GM12878 (cell line): ENCODE measurements around the gene ALAD. TPM values are rescaled to one million over a fixed set of nuclear protein-coding genes. Genes with fewer than 3 reads are reported as not detected.

Experiments used
- ATAC-seq: fragments of 200-7000 bp; cut with Tn5 transposase; 3 replicates; pipeline ENCODE4 v1.9.1; 2020; ENCODE audit warnings: mild to moderate bottlenecking, moderate library complexity
- BruUV-seq: library from RNA; stranded (reverse); fragments of 400-500 nt; replicated peaks from 2 replicates; lab custom pipeline; 2021; lab: Mats Ljungman, UMichigan
- CTCF ChIA-PET: fragments of 300-600 bp; sonication (Branson Sonifier 250); formaldehyde crosslinking; extraction: SDS; loops from one replicate; lab custom pipeline; 2021; ENCODE audit warnings: inconsistent platforms; lab: Yijun Ruan, JAX
- POLR2A ChIA-PET: fragments of 350-600 bp; formaldehyde crosslinking; extraction: SDS; loops from one replicate; lab custom pipeline; 2021; ENCODE audit warnings: inconsistent platforms; lab: Charles Lee
- RAD21 ChIA-PET: fragments of 300-600 bp; sonication (Branson Sonifier 250); formaldehyde crosslinking; loops from one replicate; lab custom pipeline; 2023; ENCODE audit warnings: antibody characterized with exemption; ENCODE audit not compliant: unreplicated experiment; lab: Charles Lee
- SMC1A ChIA-PET: fragments of 300-600 bp; sonication (Branson Sonifier 250); formaldehyde crosslinking; loops from one replicate; lab custom pipeline; 2023; ENCODE audit not compliant: unreplicated experiment, uncharacterized antibody; lab: Charles Lee
- DNase-seq: peaks from one replicate; pipeline ENCODE4 v3.0.0-alpha.2; 2011; ENCODE audit warnings: low read depth, low spot score
- FAIRE-seq: peaks from 3 replicates; lab custom pipeline; 2011; peaks lifted over from hg19 to GRCh38; lab: Jason Lieb, UNC
- H2AFZ ChIP-seq: 2 replicates; pipeline ENCODE4 v1.6.0; 2011; ENCODE audit warnings: low read depth, low read length, control low read depth; ENCODE audit not compliant: control insufficient read depth
- H3K27ac ChIP-seq: 2 replicates; pipeline ENCODE4 v1.5.1; 2011; ENCODE audit warnings: control low read depth; ENCODE audit not compliant: control insufficient read depth, insufficient read depth
- H3K27me3 ChIP-seq, 2 experiments: replicated peaks in 1 of 2; 2 replicates each; pipeline versions ENCODE4 v1.6.0 to v1.6.1; 2011; ENCODE audit warnings: low read length in 1 of 2; ENCODE audit not compliant: control insufficient read depth in 2 of 2, insufficient read depth in 2 of 2
- H3K36me3 ChIP-seq, 2 experiments: 2 replicates each; pipeline ENCODE4 v1.5.1; 2011; ENCODE audit warnings: low read length in 1 of 2; ENCODE audit not compliant: control insufficient read depth in 2 of 2, insufficient read depth in 2 of 2
- H3K4me1 ChIP-seq: 2 replicates; pipeline ENCODE4 v1.6.1; 2011; ENCODE audit warnings: mild to moderate bottlenecking, low read length, moderate library complexity, mixed read lengths; ENCODE audit not compliant: control insufficient read depth, insufficient read depth
- H3K4me2 ChIP-seq: 2 replicates; pipeline ENCODE4 v1.6.0; 2011; ENCODE audit warnings: control low read depth; ENCODE audit not compliant: control insufficient read depth, insufficient read depth
- H3K4me3 ChIP-seq: fragments of 200-600 bp; sonication (generic); 2 replicates; pipeline ENCODE4 v1.5.1; 2016
- H3K79me2 ChIP-seq: 2 replicates; pipeline ENCODE4 v1.6.0; 2011; ENCODE audit warnings: low read length; ENCODE audit not compliant: control insufficient read depth, insufficient read depth
- H3K9ac ChIP-seq: 2 replicates; pipeline ENCODE4 v1.8.0; 2011; ENCODE audit warnings: low read length, control low read depth, mixed read lengths; ENCODE audit not compliant: control insufficient read depth, insufficient read depth
- H3K9me3 ChIP-seq: replicated peaks from 3 replicates; pipeline ENCODE4 v1.5.1; 2011; ENCODE audit warnings: mild to moderate bottlenecking, low read length; ENCODE audit not compliant: control insufficient read depth, insufficient read depth
- H4K20me1 ChIP-seq: 2 replicates; pipeline ENCODE4 v1.6.0; 2011; ENCODE audit not compliant: control insufficient read depth, insufficient read depth
- CBFB ChIP-seq: IDR thresholded peaks from 2 replicates; pipeline ENCODE4 v1.6.1; 2016; ENCODE audit warnings: antibody characterized with exemption, low read depth
- CBX5 ChIP-seq: sonication (generic); IDR thresholded peaks from 2 replicates; pipeline ENCODE4 v1.6.1; 2016; ENCODE audit warnings: low read depth, moderate library complexity, mild to moderate bottlenecking, inconsistent platforms
- CREB1 ChIP-seq: IDR thresholded peaks from 2 replicates; pipeline ENCODE4 v1.6.1; 2012; ENCODE audit warnings: low read depth, mild to moderate bottlenecking, inconsistent platforms
- FOXM1 ChIP-seq: IDR thresholded peaks from 2 replicates; pipeline ENCODE4 v1.6.1; 2012; ENCODE audit warnings: low read depth, mild to moderate bottlenecking, inconsistent platforms, low read length, moderate library complexity
- GATAD2B ChIP-seq: fragments of 450-650 bp; conservative IDR thresholded peaks from 2 replicates; pipeline ENCODE4 v1.6.1; 2017; ENCODE audit warnings: low read depth, mild to moderate bottlenecking, moderate library complexity
- IKZF1 ChIP-seq: fragments of 450-650 bp; conservative IDR thresholded peaks from 2 replicates; pipeline ENCODE4 v1.6.1; 2017; ENCODE audit warnings: antibody characterized with exemption, mild to moderate bottlenecking
- MYB ChIP-seq: fragments of 150-350 bp; IDR thresholded peaks from 2 replicates; pipeline ENCODE4 v1.6.1; 2014; ENCODE audit warnings: mild to moderate bottlenecking, low read depth, low read length, borderline replicate concordance
- RCOR1 ChIP-seq: conservative IDR thresholded peaks from 2 replicates; pipeline ENCODE4 v1.6.1; 2012; ENCODE audit warnings: low read depth, low read length, improper control_type of control experiment
- SREBF1 ChIP-seq: IDR thresholded peaks from 2 replicates; pipeline ENCODE4 v1.6.1; 2012; ENCODE audit warnings: mild to moderate bottlenecking, low read length
- TCF3 ChIP-seq: IDR thresholded peaks from 2 replicates; pipeline ENCODE4 v1.6.1; 2012; ENCODE audit warnings: low read depth, mild to moderate bottlenecking, low read length, borderline replicate concordance; ENCODE audit not compliant: insufficient read depth
- YY1 ChIP-seq: IDR thresholded peaks from 2 replicates; pipeline ENCODE4 v1.6.1; 2011; ENCODE audit warnings: low read depth, mild to moderate bottlenecking, low read length
- ZNF217 ChIP-seq: fragments of 450-650 bp; IDR thresholded peaks from 2 replicates; pipeline ENCODE4 v1.6.1; 2017; ENCODE audit warnings: antibody characterized with exemption, mild to moderate bottlenecking
- in situ Hi-C: fragments of 300-500 bp; cut with MboI; formaldehyde crosslinking; loops from 9 replicates; pipeline ENCODE4 v1.14.3; 2018; ENCODE audit warnings: mixed read lengths
- intact Hi-C: fragments of 100-400 bp; cut with micrococcal nuclease; formaldehyde crosslinking; loops from one replicate; pipeline ENCODE4 v1.14.2; 2022; ENCODE audit not compliant: unreplicated experiment
- polyA plus RNA-seq, 11 experiments: library from polyadenylated mRNA; depleted of rRNA in 4 of 11; unstranded in 6 of 11; stranded (reverse) in 5 of 11; fragments of >200 nt; fragmentation: Nextera tagmentation in 4 of 11; fragmentation: Illumina TruSeq in 1 of 11; extraction: Ambion mirVana in 4 of 11; extraction: Trizol in 1 of 11; gene quantifications; 1 replicate in 1 of 11; 2 replicates in 10 of 11; pipeline versions ENCODE4 v1.2.1 to v1.2.3, GENCODE V29; 2011 to 2016; ENCODE audit warnings: inconsistent platforms in 2 of 11, missing spikeins in 2 of 11, low read depth in 1 of 11
- total RNA-seq, 4 experiments: library from RNA; depleted of rRNA in 3 of 4; stranded (reverse); fragments of >200 nt in 3 of 4; fragmentation: Illumina TruSeq in 1 of 4; extraction: Trizol in 1 of 4; gene quantifications; 2 replicates each; pipeline versions ENCODE4 v1.2.1 to v1.2.3, GENCODE V29; 2013 to 2021
- TF ChIP-seq, protein P1 (sequence below): IDR thresholded peaks from 2 replicates; pipeline ENCODE4 v1.6.1; 2011; ENCODE audit warnings: low read depth, mild to moderate bottlenecking, low read length, moderate library complexity, borderline replicate concordance; ENCODE audit errors: extremely low read depth
- TF ChIP-seq, protein P2 (sequence below): IDR thresholded peaks from 2 replicates; pipeline ENCODE4 v1.6.1; 2011; ENCODE audit warnings: borderline replicate concordance, low read depth, mild to moderate bottlenecking, moderate library complexity, mixed read lengths, low read length; ENCODE audit not compliant: insufficient read depth; ENCODE audit errors: extremely low read length
- TF ChIP-seq, protein P3 (sequence below): IDR thresholded peaks from 2 replicates; pipeline ENCODE4 v1.6.1; 2012; ENCODE audit warnings: improper control_type of control experiment, low read depth, low read length; ENCODE audit not compliant: insufficient replicate concordance

The ALAD gene
- total and polyA plus RNA-seq, 10 of the 15 experiments (the other 5 are each of a cell fraction or from before 2014, with no cell fraction given), result 2.4 to 21.6 (median 12.9) TPM

DNA sequence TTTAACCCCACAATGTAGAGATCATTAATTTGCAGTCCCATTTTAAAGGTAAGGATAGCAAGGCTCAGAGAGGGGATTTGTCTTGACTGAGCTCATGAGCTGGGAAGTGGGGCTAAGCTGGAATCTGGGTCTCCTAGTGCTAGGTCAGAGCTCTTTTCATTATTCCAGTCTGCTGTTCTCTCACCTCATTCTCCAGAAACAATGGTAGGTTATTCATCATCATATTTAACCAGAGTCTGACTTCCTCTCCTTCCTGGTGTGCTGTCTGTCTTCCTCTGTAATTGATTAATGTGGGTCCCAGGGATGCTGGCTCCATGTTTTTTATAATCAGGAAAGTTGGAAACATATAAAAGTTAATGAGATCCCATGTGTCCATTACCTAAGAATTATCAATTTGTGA is 30.1 kb upstream of the ALAD start:
- Histone ChIP-seq H3K36me3 (no peaks in the 10 kb centered on the region), H3K4me1 (no peaks in the 10 kb centered on the region), H3K27me3 (no peaks in the 10 kb centered on the region), H3K79me2 (no peaks in the 10 kb centered on the region), H3K9ac (no peak overlapping the region), H2AFZ (no peak overlapping the region), H4K20me1 (no peaks in the 10 kb centered on the region), H3K9me3 (no peaks in the 10 kb centered on the region), H3K4me2 (no peak overlapping the region), H3K4me3 (no peak overlapping the region), H3K27ac (no peak overlapping the region)
- CTCF ChIA-PET, result interaction anchor here (0.9 to 1.1 kb wide), 3 partner anchors 15 to 160 kb away, joined by 3 to 4 read pairs (median 3); no protein-coding TSS in a partner anchor
- no TSS peak for BruUV-seq
- intact Hi-C loops, result no loop called here
- in situ Hi-C loops, result no loop called here
- POLR2A ChIA-PET, result no interaction called here
- TF ChIP-seq YY1, result no peak
- no peak for TF ChIP-seq CBX5
- no peak for TF ChIP-seq TCF3
- no peak for TF ChIP-seq CREB1
- TF ChIP-seq RCOR1, result no peak
- no peak for TF ChIP-seq FOXM1
- no peak for TF ChIP-seq SREBF1
- TF ChIP-seq ZNF217, result no peak
- TF ChIP-seq, protein P1, sequence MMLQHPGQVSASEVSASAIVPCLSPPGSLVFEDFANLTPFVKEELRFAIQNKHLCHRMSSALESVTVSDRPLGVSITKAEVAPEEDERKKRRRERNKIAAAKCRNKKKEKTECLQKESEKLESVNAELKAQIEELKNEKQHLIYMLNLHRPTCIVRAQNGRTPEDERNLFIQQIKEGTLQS, result no peak
- TF ChIP-seq, protein P2, sequence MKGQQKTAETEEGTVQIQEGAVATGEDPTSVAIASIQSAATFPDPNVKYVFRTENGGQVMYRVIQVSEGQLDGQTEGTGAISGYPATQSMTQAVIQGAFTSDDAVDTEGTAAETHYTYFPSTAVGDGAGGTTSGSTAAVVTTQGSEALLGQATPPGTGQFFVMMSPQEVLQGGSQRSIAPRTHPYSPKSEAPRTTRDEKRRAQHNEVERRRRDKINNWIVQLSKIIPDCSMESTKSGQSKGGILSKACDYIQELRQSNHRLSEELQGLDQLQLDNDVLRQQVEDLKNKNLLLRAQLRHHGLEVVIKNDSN, result no peak
- TF ChIP-seq CBFB, result no peak
- TF ChIP-seq, protein P3, sequence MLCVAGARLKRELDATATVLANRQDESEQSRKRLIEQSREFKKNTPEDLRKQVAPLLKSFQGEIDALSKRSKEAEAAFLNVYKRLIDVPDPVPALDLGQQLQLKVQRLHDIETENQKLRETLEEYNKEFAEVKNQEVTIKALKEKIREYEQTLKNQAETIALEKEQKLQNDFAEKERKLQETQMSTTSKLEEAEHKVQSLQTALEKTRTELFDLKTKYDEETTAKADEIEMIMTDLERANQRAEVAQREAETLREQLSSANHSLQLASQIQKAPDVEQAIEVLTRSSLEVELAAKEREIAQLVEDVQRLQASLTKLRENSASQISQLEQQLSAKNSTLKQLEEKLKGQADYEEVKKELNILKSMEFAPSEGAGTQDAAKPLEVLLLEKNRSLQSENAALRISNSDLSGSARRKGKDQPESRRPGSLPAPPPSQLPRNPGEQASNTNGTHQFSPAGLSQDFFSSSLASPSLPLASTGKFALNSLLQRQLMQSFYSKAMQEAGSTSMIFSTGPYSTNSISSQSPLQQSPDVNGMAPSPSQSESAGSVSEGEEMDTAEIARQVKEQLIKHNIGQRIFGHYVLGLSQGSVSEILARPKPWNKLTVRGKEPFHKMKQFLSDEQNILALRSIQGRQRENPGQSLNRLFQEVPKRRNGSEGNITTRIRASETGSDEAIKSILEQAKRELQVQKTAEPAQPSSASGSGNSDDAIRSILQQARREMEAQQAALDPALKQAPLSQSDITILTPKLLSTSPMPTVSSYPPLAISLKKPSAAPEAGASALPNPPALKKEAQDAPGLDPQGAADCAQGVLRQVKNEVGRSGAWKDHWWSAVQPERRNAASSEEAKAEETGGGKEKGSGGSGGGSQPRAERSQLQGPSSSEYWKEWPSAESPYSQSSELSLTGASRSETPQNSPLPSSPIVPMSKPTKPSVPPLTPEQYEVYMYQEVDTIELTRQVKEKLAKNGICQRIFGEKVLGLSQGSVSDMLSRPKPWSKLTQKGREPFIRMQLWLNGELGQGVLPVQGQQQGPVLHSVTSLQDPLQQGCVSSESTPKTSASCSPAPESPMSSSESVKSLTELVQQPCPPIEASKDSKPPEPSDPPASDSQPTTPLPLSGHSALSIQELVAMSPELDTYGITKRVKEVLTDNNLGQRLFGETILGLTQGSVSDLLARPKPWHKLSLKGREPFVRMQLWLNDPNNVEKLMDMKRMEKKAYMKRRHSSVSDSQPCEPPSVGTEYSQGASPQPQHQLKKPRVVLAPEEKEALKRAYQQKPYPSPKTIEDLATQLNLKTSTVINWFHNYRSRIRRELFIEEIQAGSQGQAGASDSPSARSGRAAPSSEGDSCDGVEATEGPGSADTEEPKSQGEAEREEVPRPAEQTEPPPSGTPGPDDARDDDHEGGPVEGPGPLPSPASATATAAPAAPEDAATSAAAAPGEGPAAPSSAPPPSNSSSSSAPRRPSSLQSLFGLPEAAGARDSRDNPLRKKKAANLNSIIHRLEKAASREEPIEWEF, result no peak
- TF ChIP-seq MYB, result no peak
- TF ChIP-seq GATAD2B, result no peak
- no peak for TF ChIP-seq IKZF1
- DNase-seq (no peak), FAIRE-seq (no peak), ATAC-seq (no peak)
- SMC1A ChIA-PET, result interaction anchor here (1.0 to 1.2 kb wide), 3 partner anchors 14 to 226 kb away, joined by 3 read pairs; no protein-coding TSS in a partner anchor
- RAD21 ChIA-PET, result no interaction called here
